Trophoblast cell (in vitro differentiated cells and primary cell): ENCODE data around the gene OR3A2.
"Not testable (repeated sequence)": the region's sequence is repeated elsewhere in the genome, so short reads cannot be mapped to it uniquely, and the experiment has no call there.

Source experiments
- DNase-seq, 2 donors: peaks; one replicate each; pipeline ENCODE4 v3.0.0-alpha.2; 2016
- H2AFZ ChIP-seq: 2 replicates; pipeline ENCODE4 v1.6.1; 2013; ENCODE audit warnings: low read length, moderate library complexity, mild to moderate bottlenecking; ENCODE audit not compliant: insufficient read depth, poor library complexity
- H2AK5ac ChIP-seq: 2 replicates; pipeline ENCODE4 v1.6.1; 2013; ENCODE audit warnings: mild to moderate bottlenecking, low read length
- H2BK120ac ChIP-seq: 2 replicates; pipeline ENCODE4 v1.6.1; 2013; ENCODE audit warnings: low read length, mild to moderate bottlenecking, moderate library complexity; ENCODE audit not compliant: insufficient read depth, poor library complexity
- H2BK12ac ChIP-seq: 2 replicates; pipeline ENCODE4 v1.6.1; 2013; ENCODE audit warnings: mild to moderate bottlenecking, low read length, moderate library complexity
- H2BK5ac ChIP-seq: 2 replicates; pipeline ENCODE4 v1.6.1; 2013; ENCODE audit warnings: low read length, low read depth, moderate library complexity, mild to moderate bottlenecking; ENCODE audit not compliant: poor library complexity
- H3K14ac ChIP-seq: 2 replicates; pipeline ENCODE4 v1.6.1; 2013; ENCODE audit warnings: mild to moderate bottlenecking, low read length
- H3K18ac ChIP-seq: 2 replicates; pipeline ENCODE4 v1.6.1; 2013; ENCODE audit warnings: mild to moderate bottlenecking, low read length
- H3K23ac ChIP-seq: 2 replicates; pipeline ENCODE4 v1.6.1; 2013; ENCODE audit warnings: low read length
- H3K27ac ChIP-seq: 2 replicates; pipeline ENCODE4 v1.5.1; 2013; ENCODE audit warnings: low read depth, mild to moderate bottlenecking, inconsistent platforms, low read length, moderate library complexity
- H3K27me3 ChIP-seq: 2 replicates; pipeline ENCODE4 v1.6.1; 2013; ENCODE audit warnings: inconsistent platforms, mild to moderate bottlenecking, low read length, moderate library complexity; ENCODE audit not compliant: insufficient read depth
- H3K36me3 ChIP-seq, 2 experiments: 1 replicate in 1 of 2; 2 replicates in 1 of 2; pipeline ENCODE4 v1.6.1; 2013; ENCODE audit warnings: low read length in 2 of 2, mild to moderate bottlenecking in 2 of 2, moderate library complexity in 1 of 2; ENCODE audit not compliant: insufficient read depth in 2 of 2, control insufficient read depth in 1 of 2
- H3K4ac ChIP-seq: 2 replicates; pipeline ENCODE4 v1.6.1; 2013; ENCODE audit warnings: low read depth, mild to moderate bottlenecking, low read length, moderate library complexity
- H3K4me1 ChIP-seq, 2 experiments: 1 replicate in 1 of 2; 2 replicates in 1 of 2; pipeline ENCODE4 v1.6.1; 2013; ENCODE audit warnings: low read length in 2 of 2, mild to moderate bottlenecking in 2 of 2, moderate library complexity in 1 of 2; ENCODE audit not compliant: insufficient read depth in 2 of 2, control insufficient read depth in 1 of 2
- H3K4me2 ChIP-seq: 2 replicates; pipeline ENCODE4 v1.6.1; 2013; ENCODE audit warnings: inconsistent platforms, mild to moderate bottlenecking, low read length, moderate library complexity
- H3K4me3 ChIP-seq: 2 replicates; pipeline ENCODE4 v1.5.1; 2013; ENCODE audit warnings: mild to moderate bottlenecking, low read depth, low read length, inconsistent platforms
- H3K79me1 ChIP-seq: one replicate; pipeline ENCODE4 v1.6.1; 2013; ENCODE audit warnings: low read length
- H3K79me2 ChIP-seq: 2 replicates; pipeline ENCODE4 v1.6.1; 2013; ENCODE audit warnings: low read length, mild to moderate bottlenecking; ENCODE audit not compliant: control insufficient read depth, insufficient read depth, poor library complexity
- H3K9ac ChIP-seq: 2 replicates; pipeline ENCODE4 v1.6.1; 2013; ENCODE audit warnings: mild to moderate bottlenecking, low read length
- H3K9me3 ChIP-seq: 2 replicates; pipeline ENCODE4 v1.6.1; 2013; ENCODE audit warnings: low read depth, mild to moderate bottlenecking, control low read depth, inconsistent platforms, low read length; ENCODE audit not compliant: insufficient read depth
- H4K12ac ChIP-seq: 2 replicates; pipeline ENCODE4 v1.6.1; 2013; ENCODE audit warnings: low read depth, mild to moderate bottlenecking, low read length, moderate library complexity
- H4K8ac ChIP-seq: 2 replicates; pipeline ENCODE4 v1.6.1; 2013; ENCODE audit warnings: low read depth, mild to moderate bottlenecking, low read length, moderate library complexity
- H4K91ac ChIP-seq: one replicate; pipeline ENCODE4 v1.6.1; 2013; ENCODE audit warnings: low read depth, mild to moderate bottlenecking, low read length, moderate library complexity
- WGBS: extraction: QIAGEN DNeasy Blood & Tissue Kit; methylation state at CpG from one replicate; pipeline ENCODE4 v1.1.7; 2013; ENCODE audit warnings: missing lambda C conversion rate; ENCODE audit not compliant: insufficient read length, insufficient coverage; ENCODE audit errors: extremely low coverage; 5-methylcytosine and 5-hydroxymethylcytosine counted together

Gene OR3A2

GRCh38 chr17:3308603-3309002, 77.5 kb downstream of the OR3A2 start:
- WGBS: no CpG with 5 or more reads among the region's 4 CpGs

GRCh38 chr17:3298260-3298659, 87.8 kb downstream of the OR3A2 start, which contains the start of gene OR3A1:
Gene OR3A1, minus strand, starts transcription at chr17:3298360. Its CDS starts 5,778 bp downstream, at chr17:3292582.
- no CpG with 5 or more reads among the region's 6 CpGs for WGBS
- Histone ChIP-seq H4K91ac (no peak within 1 kb of the TSS), H3K14ac (no peak within 1 kb of the TSS), H4K8ac (no peak within 1 kb of the TSS), H3K79me1 (no peaks in the 10 kb centered on the region), H3K79me2 (no peaks in the 10 kb centered on the region), H4K12ac (no peak within 1 kb of the TSS), H2AK5ac (no peak within 1 kb of the TSS), H3K9me3 (peaks cover 2% of the 10 kb centered on the region), H3K27ac (no peak within 1 kb of the TSS), H2AFZ (no peak within 1 kb of the TSS), H2BK120ac (no peak within 1 kb of the TSS), H3K9ac (no peak within 1 kb of the TSS), H2BK5ac (no peak within 1 kb of the TSS), H3K4me3 (no peak within 1 kb of the TSS), H3K23ac (no peak within 1 kb of the TSS), H3K4ac (no peak within 1 kb of the TSS), H3K18ac (no peak within 1 kb of the TSS), H2BK12ac (no peak within 1 kb of the TSS), H3K27me3 (no peaks in the 10 kb centered on the region), H3K4me2 (no peak within 1 kb of the TSS), H3K36me3 (no peaks in the 10 kb centered on the region), H3K4me1 (no peaks in the 10 kb centered on the region)
- DNase-seq: no peak

More at GRCh38 chr17:3308603-3309002, 77.5 kb downstream of the OR3A2 start:
- H3K18ac ChIP-seq: no peak overlapping the region
- H3K79me2 ChIP-seq: no peaks in the 10 kb centered on the region
- H2BK120ac ChIP-seq: no peak overlapping the region
- no peak overlapping the region for H3K4me2 ChIP-seq
- no peak overlapping the region for H2BK12ac ChIP-seq
- H3K9ac ChIP-seq: no peak overlapping the region
- no peaks in the 10 kb centered on the region for H3K27me3 ChIP-seq
- H3K23ac ChIP-seq: no peak overlapping the region
- H2BK5ac ChIP-seq: no peak overlapping the region
- DNase-seq: no peak
- no peak overlapping the region for H4K12ac ChIP-seq
- H2AK5ac ChIP-seq: no peak overlapping the region
- H3K79me1 ChIP-seq: no peaks in the 10 kb centered on the region
- H4K91ac ChIP-seq: no peak overlapping the region
- H3K9me3 ChIP-seq: peaks cover 24% of the 10 kb centered on the region
- H3K14ac ChIP-seq: no peak overlapping the region
- no peak overlapping the region for H2AFZ ChIP-seq
- no peak overlapping the region for H3K4me3 ChIP-seq
- no peaks in the 10 kb centered on the region for H3K4me1 ChIP-seq
- H3K36me3 ChIP-seq: no peaks in the 10 kb centered on the region
- no peak overlapping the region for H3K4ac ChIP-seq
- no peak overlapping the region for H4K8ac ChIP-seq
- H3K27ac ChIP-seq: no peak overlapping the region

DNA sequence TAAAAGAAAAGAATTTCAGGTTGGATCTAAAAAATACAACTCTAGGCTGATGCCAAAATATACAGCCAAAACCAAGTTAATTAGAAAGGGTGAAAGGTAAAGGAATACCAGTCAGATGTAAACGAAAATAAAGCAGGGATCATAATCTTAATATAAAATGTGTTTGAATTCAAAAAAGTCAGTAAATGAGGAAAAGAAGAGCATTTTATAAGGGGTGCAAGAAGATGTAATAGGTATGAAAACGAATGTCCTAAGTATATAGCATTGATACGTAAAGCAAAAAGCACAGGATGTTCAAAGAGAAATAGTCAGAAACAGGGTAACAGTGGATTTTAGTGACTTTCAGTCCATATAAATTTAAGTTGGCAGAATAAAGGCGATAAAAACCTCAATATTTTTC, 90.5 kb downstream of the OR3A2 start:
- Histone ChIP-seq H3K9me3 (peaks cover 4% of the 10 kb centered on the region), H2BK5ac (no peak overlapping the region), H3K4me2 (no peak overlapping the region), H2BK12ac (no peak overlapping the region), H3K27me3 (no peaks in the 10 kb centered on the region), H3K27ac (no peak overlapping the region), H4K8ac (no peak overlapping the region), H3K14ac (no peak overlapping the region), H3K23ac (no peak overlapping the region), H3K79me1 (no peaks in the 10 kb centered on the region), H3K9ac (no peak overlapping the region), H2BK120ac (no peak overlapping the region), H3K36me3 (no peaks in the 10 kb centered on the region), H3K79me2 (no peaks in the 10 kb centered on the region), H2AFZ (no peak overlapping the region), H3K4me1 (no peaks in the 10 kb centered on the region), H3K4ac (no peak overlapping the region), H3K18ac (no peak overlapping the region), H3K4me3 (no peak overlapping the region), H4K12ac (no peak overlapping the region), H4K91ac (no peak overlapping the region), H2AK5ac (no peak overlapping the region)
- no peak for DNase-seq
- no CpG with 5 or more reads among the region's 4 CpGs for WGBS

GRCh38 chr17:3293548-3293947, 92.6 kb downstream of the OR3A2 start:
- not testable (repeated sequence) for H3K9ac ChIP-seq, H4K8ac ChIP-seq
- no CpG with 5 or more reads among the region's 1 CpG for WGBS

More at GRCh38 chr17:3293548-3293947, 92.6 kb downstream of the OR3A2 start:
- not testable (repeated sequence) for H3K18ac ChIP-seq, H2AFZ ChIP-seq, H3K36me3 ChIP-seq, H3K14ac ChIP-seq, H3K4me3 ChIP-seq, H4K12ac ChIP-seq, H3K23ac ChIP-seq, H3K4ac ChIP-seq, H2BK12ac ChIP-seq, H4K91ac ChIP-seq, H3K27ac ChIP-seq, DNase-seq, H3K79me1 ChIP-seq, H3K27me3 ChIP-seq, H3K9me3 ChIP-seq, H2BK5ac ChIP-seq, H2BK120ac ChIP-seq, H3K4me1 ChIP-seq, H3K79me2 ChIP-seq, H3K4me2 ChIP-seq, H2AK5ac ChIP-seq
